GM12892 (cell line): ENCODE data around the gene FARP1.

ENCODE experiments used
- POLR2A ChIP-seq: IDR thresholded peaks from 2 replicates; pipeline ENCODE4 v1.6.1; 2011; ENCODE audit warnings: low read depth, low read length, control low read depth
- POLR2AphosphoS5 ChIP-seq: IDR thresholded peaks from 2 replicates; pipeline ENCODE4 v1.6.1; 2011; ENCODE audit warnings: low read depth, low read length, control low read depth
- TAF1 ChIP-seq: IDR thresholded peaks from 2 replicates; pipeline ENCODE4 v1.6.1; 2011; ENCODE audit warnings: low read depth, mild to moderate bottlenecking, control low read depth, low read length, borderline replicate concordance

DNA sequence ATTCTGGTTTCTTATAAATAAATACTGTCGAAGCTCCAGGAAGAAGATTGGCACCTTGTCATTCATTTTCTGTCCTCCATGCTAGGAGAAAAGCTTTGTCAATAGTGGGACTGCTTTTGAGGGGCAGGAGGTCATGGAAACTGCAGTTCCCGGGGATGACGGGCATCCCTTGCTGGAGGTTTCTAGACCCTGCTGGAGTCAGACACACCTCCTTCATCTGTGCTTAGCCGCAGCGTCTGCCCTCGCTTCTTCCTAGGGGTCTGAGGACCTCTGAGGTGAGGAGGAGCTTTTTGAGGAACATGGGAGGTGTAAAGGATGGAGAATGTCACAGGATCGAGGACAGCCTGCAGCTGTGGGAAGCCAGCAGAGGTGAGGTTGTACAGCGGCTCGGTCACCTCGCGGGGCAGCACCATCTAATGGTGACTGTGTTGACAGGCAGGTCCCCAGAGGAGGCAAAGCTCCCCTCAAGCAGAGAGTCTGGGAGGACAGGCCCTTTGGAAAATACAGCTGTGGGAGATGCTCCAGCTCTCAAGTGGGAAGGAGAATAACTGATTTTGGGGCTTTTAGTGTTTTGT lies 206.9 kb downstream of the FARP1 start:
- TF ChIP-seq POLR2A (no peak), TAF1 (no peak), POLR2AphosphoS5 (no peak)
